Anterior cingulate cortex (tissue), 58 donors: ENCODE data around the gene PAPOLG.
"Not testable (repeated sequence)": the region's sequence is repeated elsewhere in the genome, so short reads cannot be mapped to it uniquely, and the experiment has no call there.

Experiments used
- DNase-seq, 58 donors: peaks; one replicate each; lab custom pipeline; 2025; lab: John Stamatoyannopoulos, UW

Gene PAPOLG

GRCh38 chr2:60771508-60771907, 15.4 kb downstream of the PAPOLG start:
- DNase-seq: no peak

DNA sequence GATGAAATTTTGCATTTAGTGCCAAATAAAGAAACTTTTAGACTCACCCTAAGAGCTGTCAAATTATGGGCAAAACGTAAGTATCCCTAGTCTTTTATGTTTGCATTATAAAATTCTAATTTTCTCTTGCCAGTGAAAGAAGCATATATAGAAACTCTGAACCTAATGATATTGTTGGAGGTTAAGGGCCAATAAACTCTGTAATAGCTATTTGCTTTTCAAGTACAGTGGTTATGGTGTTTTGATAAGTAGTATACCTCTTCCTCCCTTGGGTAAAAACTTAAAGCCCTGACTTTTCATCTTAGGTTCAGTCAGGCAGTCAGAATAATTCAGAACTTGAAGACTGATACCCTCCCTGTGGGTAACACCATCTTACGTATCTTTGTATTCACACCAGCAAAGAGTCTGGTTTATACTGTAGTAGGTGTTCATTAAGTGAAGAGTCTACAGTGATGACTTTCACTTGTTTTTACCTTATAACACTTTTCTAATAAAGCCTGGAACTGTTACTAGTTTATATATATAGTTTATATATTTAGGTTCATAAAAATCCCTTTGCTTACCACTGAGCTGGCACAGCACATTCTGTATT, 19.1 kb downstream of the PAPOLG start:
- no peak for DNase-seq

GRCh38 chr2:60778352-60778751, 22.3 kb downstream of the PAPOLG start:
- DNase-seq: no peak

GRCh38 chr2:60779426-60779825, 23.4 kb downstream of the PAPOLG start:
- no peak for DNase-seq

- no peak for DNase-seq
Measured at GRCh38 chr2:60780721-60781120, 24.7 kb downstream of the PAPOLG start.

GRCh38 chr2:60793169-60793568, 37.1 kb downstream of the PAPOLG start:
- no peak for DNase-seq

DNA sequence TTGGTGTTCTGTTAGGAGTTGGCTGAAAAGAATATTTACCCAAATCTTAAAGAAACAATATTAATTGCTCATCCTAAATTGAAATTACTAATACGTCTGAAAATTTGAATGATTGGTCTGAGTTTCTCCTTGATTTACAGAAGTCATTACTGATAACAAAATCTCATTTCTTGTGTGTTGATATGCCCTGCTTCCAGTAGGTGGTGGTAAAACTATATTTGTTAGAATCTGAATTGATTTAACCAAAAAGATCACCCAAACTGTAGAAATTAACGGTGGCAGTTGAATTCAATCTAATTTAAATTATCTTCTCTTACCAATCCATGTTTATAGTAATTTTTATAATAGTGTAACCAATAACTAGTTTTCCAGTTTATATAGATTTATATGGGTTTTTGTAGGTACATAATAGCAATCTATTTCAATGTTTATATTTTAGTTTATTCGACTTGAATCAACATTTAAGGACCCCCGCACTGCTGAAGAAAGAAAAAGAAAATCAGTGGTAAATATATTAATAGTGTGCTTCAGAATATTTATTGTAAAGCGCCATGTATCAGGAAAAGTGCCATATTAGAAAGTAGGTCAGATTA, 38.3 kb downstream of the PAPOLG start:
- no peak for DNase-seq

GRCh38 chr2:60796573-60797509, 40.8 kb downstream of the PAPOLG start:
- DNase-seq: peak in 1 of 58 donors; percentile 8

DNA sequence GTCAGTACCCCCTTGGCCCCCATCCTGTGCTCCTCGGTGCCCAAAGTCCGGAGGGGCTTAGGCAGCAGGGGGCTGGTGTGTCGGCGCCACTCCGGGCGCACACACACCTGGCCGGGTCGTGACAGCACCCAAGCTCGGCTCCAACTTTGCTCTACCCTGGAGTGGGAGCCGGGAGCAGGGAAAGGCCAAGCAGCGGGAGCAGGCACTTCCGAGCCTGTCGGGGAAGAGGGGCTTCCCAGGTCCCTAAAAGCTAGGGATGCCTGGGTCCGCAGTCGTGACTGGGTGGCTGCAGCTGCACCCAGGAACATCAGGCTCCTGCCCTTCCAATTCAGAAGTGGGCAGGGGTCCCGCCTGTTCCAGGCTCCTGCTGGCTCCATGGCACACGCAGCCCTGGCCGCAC, 48.4 kb downstream of the PAPOLG start:
- no peak for DNase-seq

DNA sequence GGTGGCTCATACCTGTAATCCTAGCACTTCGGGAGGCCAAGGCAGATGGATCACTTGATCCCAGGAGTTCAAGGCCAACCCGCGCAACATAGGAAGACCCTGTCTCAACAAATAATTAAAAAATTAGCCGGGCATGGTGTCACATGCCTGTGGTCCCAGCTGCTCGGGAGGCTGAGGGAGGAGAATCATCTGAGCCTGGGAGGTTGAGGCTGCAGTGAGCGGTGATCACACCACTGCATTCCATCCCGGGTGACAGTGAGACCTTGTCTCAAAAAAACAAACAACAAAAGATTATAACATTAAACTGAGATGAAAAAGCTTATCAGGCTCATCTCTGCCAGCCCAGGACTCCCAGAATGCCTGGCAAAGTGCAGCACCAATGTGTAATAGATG, 50.5 kb downstream of the PAPOLG start:
- no peak for DNase-seq

- peak in 7 of 58 donors; percentile 2 to 36 (median 13) for DNase-seq
Measured at GRCh38 chr2:60806988-60807681, 51.1 kb downstream of the PAPOLG start.

DNA sequence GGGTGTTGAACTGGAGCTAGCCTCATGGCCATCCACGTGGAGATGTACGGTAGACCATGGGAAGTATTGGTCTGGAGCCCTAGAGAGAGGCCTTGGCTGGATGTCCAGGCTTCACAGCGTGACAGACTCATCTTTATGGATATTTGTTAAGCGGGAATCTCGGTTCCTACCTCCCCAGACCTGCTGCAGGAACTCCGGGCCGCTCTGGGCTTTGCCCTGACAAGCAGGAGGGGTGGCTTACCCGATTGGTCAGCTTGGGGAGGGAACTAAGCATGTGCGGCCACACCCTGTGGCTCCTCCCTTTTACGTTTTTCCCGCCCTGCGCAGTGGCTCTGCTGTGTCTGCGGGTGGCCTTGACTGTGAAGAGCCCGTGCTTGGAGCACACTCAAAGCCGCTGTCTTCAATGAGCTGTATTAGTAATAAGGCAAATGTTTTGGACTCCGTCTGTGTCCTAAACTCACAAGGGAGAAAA, 52.3 kb downstream of the PAPOLG start:
- DNase-seq: peak in 20 of 58 donors; percentile 2 to 44 (median 10)

DNA sequence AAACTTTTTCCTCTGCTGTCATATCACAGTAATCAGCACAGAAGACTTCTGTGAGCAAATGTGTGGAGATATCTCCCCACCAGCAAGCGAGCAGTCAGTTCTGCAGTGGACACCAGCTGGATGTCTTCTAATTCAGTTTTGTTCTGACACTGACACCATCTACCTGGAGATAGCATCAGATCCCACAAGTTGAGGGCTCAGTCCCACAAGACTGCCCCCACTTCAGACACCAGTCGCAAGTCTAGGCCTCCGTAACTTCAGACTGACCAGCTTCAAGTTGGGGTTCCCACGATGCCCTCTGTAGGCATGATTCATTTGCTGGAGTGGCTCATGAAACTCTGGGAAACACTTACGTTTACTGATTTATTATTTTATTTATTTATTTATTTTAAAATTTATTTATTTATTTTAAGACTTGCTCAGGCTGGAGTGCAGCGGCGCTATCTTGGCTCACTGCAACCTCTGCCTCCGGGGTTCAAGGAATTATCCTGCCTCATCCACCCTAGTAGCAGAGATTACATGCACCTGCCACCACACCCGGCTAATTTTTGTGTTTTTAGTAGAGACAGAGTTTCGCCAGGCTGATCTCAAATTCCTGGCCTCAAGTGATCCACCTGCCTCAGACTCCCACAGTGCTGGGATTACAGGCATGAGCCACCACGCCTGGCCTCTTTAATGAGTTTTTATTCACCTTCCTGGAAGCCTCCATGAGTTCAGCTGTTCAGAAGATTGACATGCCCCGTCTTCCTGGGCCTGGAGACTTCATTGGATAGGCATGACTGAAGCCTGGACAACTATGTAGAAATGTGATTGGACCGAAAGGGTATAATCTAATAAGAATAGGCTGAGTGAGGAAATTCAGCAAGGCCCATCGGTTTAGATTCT, 55.7 kb downstream of the PAPOLG start:
- DNase-seq: no peak

DNA sequence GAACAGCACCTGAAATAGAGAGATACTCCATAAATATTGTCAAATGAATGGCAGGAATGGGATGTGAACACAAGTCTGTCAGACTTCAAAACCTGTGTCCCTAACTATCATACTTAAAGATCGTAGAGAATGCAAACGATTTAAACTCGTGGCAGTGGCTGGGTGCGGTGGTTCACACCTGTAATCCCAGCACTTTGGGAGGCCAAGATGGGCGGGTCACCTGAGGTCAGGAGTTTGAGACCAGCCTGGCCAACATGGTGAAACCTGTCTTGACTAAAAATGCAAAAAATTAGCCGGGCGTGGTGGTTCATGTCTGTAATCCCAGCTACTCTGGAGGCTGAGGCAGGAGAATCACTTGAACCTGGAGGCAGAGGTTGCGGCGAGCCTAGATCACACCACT, 61.1 kb downstream of the PAPOLG start:
- DNase-seq: not testable (repeated sequence)

DNA sequence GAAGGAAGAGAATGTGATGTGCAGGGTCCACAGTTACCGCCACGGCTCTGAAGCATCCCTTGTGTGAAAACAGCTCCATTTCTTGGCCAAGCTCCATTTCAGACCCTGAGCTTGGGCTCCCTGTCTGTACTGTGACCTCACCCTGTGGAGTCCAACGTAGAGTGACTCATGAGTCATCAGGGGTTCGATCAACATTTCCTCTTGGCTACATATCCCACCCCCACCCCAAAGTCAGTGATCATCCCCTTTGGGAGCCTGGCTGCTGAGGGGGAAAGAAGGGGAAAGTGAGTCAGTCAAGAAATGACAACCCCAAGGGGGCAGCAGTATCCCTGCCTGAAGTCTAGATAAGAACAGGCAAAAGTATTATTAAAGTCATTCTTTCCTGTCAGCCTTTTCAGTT, 62.2 kb downstream of the PAPOLG start:
- no peak for DNase-seq

GRCh38 chr2:60819155-60819862, 63.2 kb downstream of the PAPOLG start:
- no peak for DNase-seq

DNA sequence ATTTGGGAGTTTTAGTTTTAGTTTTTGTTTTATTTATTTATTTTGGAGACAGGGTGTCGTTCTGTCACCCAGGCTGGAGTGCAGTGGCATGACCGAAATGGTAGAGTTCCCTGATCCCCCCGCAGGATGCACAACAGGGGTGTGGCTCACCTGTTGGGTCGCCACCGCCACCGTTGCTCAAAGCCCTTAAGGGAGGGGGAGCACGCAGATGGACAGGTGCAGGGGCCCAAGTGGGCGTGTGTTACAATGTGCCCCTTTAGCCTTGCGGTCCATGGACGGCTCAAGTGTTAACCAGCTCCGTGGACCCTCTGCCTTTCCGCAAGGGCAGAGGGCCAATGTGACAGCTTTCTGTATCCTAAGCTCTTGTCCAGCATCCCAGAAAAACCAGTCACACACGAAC, 63.9 kb downstream of the PAPOLG start:
- DNase-seq: no peak

DNA sequence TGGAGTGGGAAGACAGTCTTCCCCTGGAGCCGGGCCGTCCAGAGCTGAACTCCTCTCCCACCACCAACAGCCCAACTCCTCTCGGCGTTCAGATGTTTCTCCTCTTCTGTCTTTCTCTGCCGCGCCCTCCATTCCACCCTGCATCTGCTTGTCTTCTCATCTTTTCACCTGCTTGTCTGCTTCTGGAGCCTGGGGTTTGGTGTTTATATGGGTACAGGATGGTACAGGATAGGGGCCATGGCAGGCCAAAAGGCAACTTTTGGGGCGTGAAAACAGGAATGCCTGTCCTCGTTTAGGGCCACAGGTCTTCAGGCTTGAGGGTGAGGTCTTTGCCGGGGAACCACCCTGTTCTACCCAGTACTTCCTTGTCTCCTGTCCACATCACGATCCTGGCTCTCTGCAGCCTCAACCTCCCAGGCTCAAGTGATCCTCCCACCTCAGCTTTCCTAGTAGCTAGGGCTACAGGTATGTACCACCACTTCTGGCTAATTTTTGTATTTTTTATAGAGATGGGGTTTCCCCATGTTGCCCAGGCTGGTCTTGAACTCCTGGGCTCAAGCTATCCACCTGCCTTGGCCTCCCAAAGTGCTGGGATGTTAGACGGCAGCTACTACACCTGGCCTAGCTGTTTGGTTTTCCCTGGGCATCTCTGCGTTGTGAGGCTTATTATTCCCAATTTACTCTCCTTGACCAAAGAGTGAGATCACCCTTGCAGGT, 64.5 kb downstream of the PAPOLG start:
- no peak for DNase-seq

DNA sequence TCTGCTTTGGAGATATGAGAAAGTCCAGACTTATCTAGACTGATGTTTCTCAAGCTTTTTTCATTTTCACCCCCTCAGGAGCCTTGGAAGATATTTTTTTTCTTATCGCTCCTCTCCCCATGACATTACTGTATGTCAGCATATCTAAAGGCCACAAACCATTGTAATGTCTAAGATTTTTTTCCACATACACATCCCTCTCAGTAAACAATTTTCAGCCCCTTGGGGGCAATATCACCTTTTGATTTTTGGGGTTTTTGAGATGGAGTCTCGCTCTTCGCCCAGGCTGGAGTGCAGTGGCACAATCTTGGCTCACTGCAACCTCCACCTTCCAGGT, 65.0 kb downstream of the PAPOLG start:
- DNase-seq: no peak
